Progenitor cell of endocrine pancreas (in vitro differentiated cells): ENCODE data around the gene NYAP2. TPM values are rescaled to one million over a fixed set of nuclear protein-coding genes. Genes with fewer than 3 reads are reported as not detected.

Experiments
- DNase-seq: peaks from one replicate; pipeline ENCODE4 v3.0.0; 2021; ENCODE audit warnings: low spot score; ENCODE audit not compliant: unreplicated experiment
- H3K27ac Mint-ChIP-seq: 2 replicates; pipeline ENCODE4 v1.8.0; 2021; ENCODE audit warnings: mild to moderate bottlenecking, moderate library complexity, mixed read lengths
- H3K27me3 Mint-ChIP-seq: 2 replicates; pipeline ENCODE4 v1.8.0; 2021; ENCODE audit warnings: mixed read lengths
- H3K36me3 Mint-ChIP-seq: 2 replicates; pipeline ENCODE4 v1.8.0; 2022; ENCODE audit warnings: mixed read lengths; ENCODE audit not compliant: insufficient read depth
- H3K4me1 Mint-ChIP-seq: 2 replicates; pipeline ENCODE4 v1.8.0; 2021; ENCODE audit warnings: low read depth, mixed read lengths
- H3K4me3 Mint-ChIP-seq: 2 replicates; pipeline ENCODE4 v1.8.0; 2021; ENCODE audit warnings: low read depth, mild to moderate bottlenecking, moderate library complexity, mixed read lengths
- H3K9me3 Mint-ChIP-seq: 2 replicates; pipeline ENCODE4 v1.8.0; 2021; ENCODE audit warnings: low read depth, mixed read lengths
- CTCF ChIP-seq: fragments of 200-600 bp; sonication (generic); IDR thresholded peaks from one replicate; pipeline ENCODE4 v1.5.0; 2021; ENCODE audit warnings: antibody characterized with exemption, mild to moderate bottlenecking; ENCODE audit not compliant: unreplicated experiment
- total RNA-seq: library from RNA; stranded (reverse); gene quantifications from 2 replicates; pipeline ENCODE4 v1.2.1, GENCODE V29; 2021

NYAP2 gene
- total RNA-seq, 1 donor from 2014 or later: 0.10 TPM

GRCh38 chr2:225486236-225486635, 86.7 kb downstream of the NYAP2 start:
- no peaks in the 10 kb centered on the region for H3K27me3 Mint-ChIP-seq
- no peak overlapping the region for H3K4me3 Mint-ChIP-seq
- H3K36me3 Mint-ChIP-seq: no peaks in the 10 kb centered on the region
- H3K9me3 Mint-ChIP-seq: no peaks in the 10 kb centered on the region
- no peak for DNase-seq
- H3K4me1 Mint-ChIP-seq: peaks cover 9% of the 10 kb centered on the region
- TF ChIP-seq CTCF: no peak
- H3K27ac Mint-ChIP-seq: no peak overlapping the region

GRCh38 chr2:225487878-225488416, 88.4 kb downstream of the NYAP2 start:
- no peak for TF ChIP-seq CTCF
- Mint-ChIP-seq H3K27ac (no peak overlapping the region), H3K4me1 (peaks cover 2% of the 10 kb centered on the region), H3K4me3 (no peak overlapping the region), H3K36me3 (no peaks in the 10 kb centered on the region), H3K27me3 (no peaks in the 10 kb centered on the region), H3K9me3 (no peaks in the 10 kb centered on the region)
- no peak for DNase-seq

GRCh38 chr2:225488743-225489142, 89.2 kb downstream of the NYAP2 start:
- no peak overlapping the region for H3K4me3 Mint-ChIP-seq
- H3K4me1 Mint-ChIP-seq: peaks cover 2% of the 10 kb centered on the region
- no peak for DNase-seq
- no peaks in the 10 kb centered on the region for H3K27me3 Mint-ChIP-seq
- no peak overlapping the region for H3K27ac Mint-ChIP-seq
- H3K9me3 Mint-ChIP-seq: no peaks in the 10 kb centered on the region
- H3K36me3 Mint-ChIP-seq: no peaks in the 10 kb centered on the region
- TF ChIP-seq CTCF: no peak

- Mint-ChIP-seq H3K36me3 (no peaks in the 10 kb centered on the region), H3K9me3 (no peaks in the 10 kb centered on the region), H3K4me1 (no peaks in the 10 kb centered on the region), H3K4me3 (no peak overlapping the region), H3K27me3 (peaks cover 4% of the 10 kb centered on the region), H3K27ac (no peak overlapping the region)
- no peak for TF ChIP-seq CTCF
- no peak for DNase-seq
Measured at GRCh38 chr2:225493420-225494099, 94.0 kb downstream of the NYAP2 start.

GRCh38 chr2:225494100-225494459, 94.6 kb downstream of the NYAP2 start:
- no peak for TF ChIP-seq CTCF
- Mint-ChIP-seq H3K9me3 (peaks cover 2% of the 10 kb centered on the region), H3K4me1 (no peaks in the 10 kb centered on the region)

More at GRCh38 chr2:225494100-225494459, 94.6 kb downstream of the NYAP2 start:
- DNase-seq: no peak
- Mint-ChIP-seq H3K27ac (no peak overlapping the region), H3K27me3 (peaks cover 7% of the 10 kb centered on the region), H3K36me3 (no peaks in the 10 kb centered on the region), H3K4me3 (no peak overlapping the region)
